Endodermal cell (in vitro differentiated cells): Measurements from ENCODE around the gene SLX9. TPM values are rescaled to one million over a fixed set of nuclear protein-coding genes. Genes with fewer than 3 reads are reported as not detected.

Experiments
- DNase-seq: peaks from one replicate; pipeline ENCODE4 v3.0.0-alpha.2; 2017
- H3K27ac ChIP-seq: 2 replicates; pipeline ENCODE4 v1.5.1; 2013; ENCODE audit warnings: mild to moderate bottlenecking, low read depth, low read length, moderate library complexity
- H3K27me3 ChIP-seq: 2 replicates; pipeline ENCODE4 v1.6.1; 2013; ENCODE audit warnings: mild to moderate bottlenecking, low read length, moderate library complexity; ENCODE audit not compliant: insufficient read depth, control insufficient read depth, poor library complexity, severe bottlenecking
- H3K36me3 ChIP-seq: 2 replicates; pipeline ENCODE4 v1.7.0; 2013; ENCODE audit warnings: mild to moderate bottlenecking, low read length, moderate library complexity; ENCODE audit not compliant: control insufficient read depth, insufficient read depth
- H3K4me1 ChIP-seq: one replicate; pipeline ENCODE4 v1.7.0; 2013; ENCODE audit warnings: low read length; ENCODE audit not compliant: control insufficient read depth, insufficient read depth
- H3K4me3 ChIP-seq: 2 replicates; pipeline ENCODE4 v1.5.1; 2013; ENCODE audit warnings: mild to moderate bottlenecking, low read length, moderate library complexity
- H3K9ac ChIP-seq: 2 replicates; pipeline ENCODE4 v1.6.1; 2013; ENCODE audit warnings: mild to moderate bottlenecking, low read length, moderate library complexity; ENCODE audit not compliant: poor library complexity, severe bottlenecking; ENCODE audit errors: extremely low read depth
- H3K9me3 ChIP-seq: 2 replicates; pipeline ENCODE4 v1.6.1; 2013; ENCODE audit warnings: mild to moderate bottlenecking, low read length, moderate library complexity; ENCODE audit not compliant: control insufficient read depth
- H3K27ac Mint-ChIP-seq: 2 replicates; pipeline ENCODE4 v1.8.0; 2020; ENCODE audit warnings: mixed read lengths
- H3K27me3 Mint-ChIP-seq: 2 replicates; pipeline ENCODE4 v1.8.0; 2021; ENCODE audit warnings: mild to moderate bottlenecking, mixed read lengths; ENCODE audit not compliant: insufficient read depth
- H3K36me3 Mint-ChIP-seq: 2 replicates; pipeline ENCODE4 v1.8.0; 2020; ENCODE audit warnings: low read depth, mixed read lengths
- H3K4me1 Mint-ChIP-seq: 2 replicates; pipeline ENCODE4 v1.8.0; 2020; ENCODE audit warnings: mixed read lengths
- H3K4me3 Mint-ChIP-seq: 2 replicates; pipeline ENCODE4 v1.8.0; 2020; ENCODE audit warnings: mild to moderate bottlenecking, moderate library complexity, mixed read lengths
- H3K9me3 Mint-ChIP-seq: 2 replicates; pipeline ENCODE4 v1.8.0; 2020; ENCODE audit warnings: mild to moderate bottlenecking, mixed read lengths
- WGBS, 2 experiments: methylation state at CpG; one replicate each; pipeline versions ENCODE4 v1.1.5 to v1.1.7; 2013; ENCODE audit warnings: missing lambda C conversion rate in 2 of 2, mixed read lengths in 1 of 2; ENCODE audit not compliant: insufficient coverage in 1 of 2, insufficient read length in 1 of 2; 5-methylcytosine and 5-hydroxymethylcytosine counted together
- total RNA-seq, 2 donors: library from RNA; stranded (reverse); fragmentation: NEBNext Ultra II Directional in 1 of 2; extraction: Animal tissue kit (Norgen Biotek cat#: 25700) in 1 of 2; gene quantifications; 2 replicates in 1 of 2; 3 replicates in 1 of 2; pipeline ENCODE4 v1.2.1, GENCODE V29; 2021
- TF ChIP-seq, protein P1 (sequence below): fragments of 200-600 bp; sonication (generic); conservative IDR thresholded peaks from 2 replicates; pipeline ENCODE4 v1.5.0; 2021; ENCODE audit warnings: antibody characterized with exemption, mild to moderate bottlenecking

SLX9 gene
- total RNA-seq, 2 donors from 2014 or later = 38.0 to 48.9 TPM

DNA sequence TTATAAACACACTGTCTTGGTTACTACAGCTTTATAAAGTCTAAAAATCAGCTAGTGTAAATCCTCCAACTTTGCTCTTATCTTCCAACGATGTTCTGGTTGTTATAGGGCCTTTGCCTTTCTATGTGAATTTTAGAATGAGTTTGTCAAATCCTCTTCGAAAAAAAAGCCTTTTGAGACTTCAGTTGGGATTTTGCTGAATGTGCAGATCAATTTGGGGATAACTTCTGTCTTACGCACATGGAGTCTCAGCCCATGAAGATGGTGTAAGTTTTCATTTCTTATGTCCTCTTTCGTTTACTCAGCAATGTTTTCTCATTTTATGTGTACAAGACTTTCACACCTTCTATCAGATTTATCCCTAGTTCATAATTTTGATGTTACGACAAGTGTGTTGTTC, 69.8 kb downstream of the SLX9 start:
- H3K4me3 Mint-ChIP-seq = no peak overlapping the region
- H3K4me1 ChIP-seq = peaks cover 8% of the 10 kb centered on the region
- H3K4me3 ChIP-seq = no peak overlapping the region
- H3K27ac ChIP-seq = peak overlapping the region; percentile 6
- no peak overlapping the region for H3K27ac Mint-ChIP-seq
- H3K9ac ChIP-seq = no peak overlapping the region
- TF ChIP-seq, protein P1, sequence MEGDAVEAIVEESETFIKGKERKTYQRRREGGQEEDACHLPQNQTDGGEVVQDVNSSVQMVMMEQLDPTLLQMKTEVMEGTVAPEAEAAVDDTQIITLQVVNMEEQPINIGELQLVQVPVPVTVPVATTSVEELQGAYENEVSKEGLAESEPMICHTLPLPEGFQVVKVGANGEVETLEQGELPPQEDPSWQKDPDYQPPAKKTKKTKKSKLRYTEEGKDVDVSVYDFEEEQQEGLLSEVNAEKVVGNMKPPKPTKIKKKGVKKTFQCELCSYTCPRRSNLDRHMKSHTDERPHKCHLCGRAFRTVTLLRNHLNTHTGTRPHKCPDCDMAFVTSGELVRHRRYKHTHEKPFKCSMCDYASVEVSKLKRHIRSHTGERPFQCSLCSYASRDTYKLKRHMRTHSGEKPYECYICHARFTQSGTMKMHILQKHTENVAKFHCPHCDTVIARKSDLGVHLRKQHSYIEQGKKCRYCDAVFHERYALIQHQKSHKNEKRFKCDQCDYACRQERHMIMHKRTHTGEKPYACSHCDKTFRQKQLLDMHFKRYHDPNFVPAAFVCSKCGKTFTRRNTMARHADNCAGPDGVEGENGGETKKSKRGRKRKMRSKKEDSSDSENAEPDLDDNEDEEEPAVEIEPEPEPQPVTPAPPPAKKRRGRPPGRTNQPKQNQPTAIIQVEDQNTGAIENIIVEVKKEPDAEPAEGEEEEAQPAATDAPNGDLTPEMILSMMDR = no peak
- no peaks in the 10 kb centered on the region for H3K36me3 Mint-ChIP-seq
- peaks cover 19% of the 10 kb centered on the region for H3K4me1 Mint-ChIP-seq
- H3K36me3 ChIP-seq = no peaks in the 10 kb centered on the region
- 95 to 98% methylated on average over 4 to 5 of the region's 5 CpGs for WGBS, 2 experiments
- H3K9me3 Mint-ChIP-seq = no peaks in the 10 kb centered on the region
- peaks cover 10% of the 10 kb centered on the region for H3K27me3 Mint-ChIP-seq
- no peaks in the 10 kb centered on the region for H3K27me3 ChIP-seq
- no peak for DNase-seq
- H3K9me3 ChIP-seq = no peaks in the 10 kb centered on the region

DNA sequence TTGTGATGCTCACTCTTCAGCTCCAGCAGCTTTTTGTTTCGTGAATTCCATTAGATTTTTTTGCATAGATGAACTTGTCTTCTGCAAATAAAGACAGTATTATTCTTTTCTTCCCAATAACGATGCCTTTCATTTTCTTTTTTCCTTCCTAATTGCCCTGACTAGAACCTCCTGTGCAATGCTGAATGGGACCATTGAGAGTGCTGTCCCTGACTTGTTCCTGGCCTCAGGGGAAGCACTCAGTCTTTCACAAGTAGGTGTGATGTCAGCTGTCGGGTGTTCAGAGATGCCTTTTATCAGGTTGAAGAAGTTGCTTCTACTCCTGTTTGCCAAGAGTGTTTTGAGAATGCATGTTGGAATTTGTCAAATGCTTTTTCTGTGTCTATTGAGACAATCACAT, 70.3 kb downstream of the SLX9 start:
- Mint-ChIP-seq H3K4me1 (peaks cover 19% of the 10 kb centered on the region), H3K9me3 (no peaks in the 10 kb centered on the region), H3K27me3 (peaks cover 11% of the 10 kb centered on the region), H3K27ac (no peak overlapping the region), H3K4me3 (no peak overlapping the region), H3K36me3 (no peaks in the 10 kb centered on the region)
- Histone ChIP-seq H3K9me3 (no peaks in the 10 kb centered on the region), H3K4me3 (no peak overlapping the region), H3K27me3 (no peaks in the 10 kb centered on the region), H3K4me1 (peaks cover 8% of the 10 kb centered on the region), H3K36me3 (no peaks in the 10 kb centered on the region), H3K9ac (no peak overlapping the region), H3K27ac (no peak overlapping the region)
- DNase-seq = no peak
- WGBS, 2 experiments = 73 to 79% methylated on average over 2 to 3 of the region's 3 CpGs
- TF ChIP-seq, protein P1 = peak; percentile 11

DNA sequence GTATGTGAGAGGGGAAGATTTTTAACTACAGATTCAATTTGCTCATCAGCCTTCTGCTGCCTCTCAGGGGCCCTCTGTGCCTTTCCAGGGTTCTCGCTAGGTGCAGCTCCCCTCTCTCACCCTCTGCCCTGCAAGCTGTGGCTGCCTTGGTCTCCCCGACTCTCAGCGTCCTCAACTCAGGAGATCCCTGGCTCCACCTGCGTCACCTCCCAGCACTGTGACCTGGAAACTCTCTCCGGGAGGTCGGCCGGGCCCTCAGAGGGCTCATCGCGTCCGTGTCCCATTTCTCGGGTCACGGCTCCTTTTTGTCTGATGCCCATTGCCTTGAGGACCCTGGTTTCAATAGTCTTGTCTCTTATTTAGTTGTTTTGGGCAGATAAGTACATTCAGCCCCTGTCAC, 71.0 kb downstream of the SLX9 start:
- Mint-ChIP-seq H3K9me3 (no peaks in the 10 kb centered on the region), H3K4me1 (peaks cover 19% of the 10 kb centered on the region), H3K27ac (peak overlapping the region; percentile 28), H3K27me3 (peaks cover 13% of the 10 kb centered on the region), H3K36me3 (no peaks in the 10 kb centered on the region), H3K4me3 (no peak overlapping the region)
- Histone ChIP-seq H3K9ac (no peak overlapping the region), H3K27ac (peak overlapping the region; percentile 36), H3K9me3 (no peaks in the 10 kb centered on the region), H3K36me3 (no peaks in the 10 kb centered on the region), H3K4me3 (no peak overlapping the region), H3K4me1 (peaks cover 8% of the 10 kb centered on the region), H3K27me3 (peaks cover 4% of the 10 kb centered on the region)
- no peak for DNase-seq
- 89 to 100% methylated on average over 5 to 12 of the region's 12 CpGs for WGBS, 2 experiments
- TF ChIP-seq, protein P1 = no peak
